Stimulated activated CD8-positive, alpha-beta memory T cell treated with anti-CD3 and anti-CD28 coated beads, Interleukin-12 subunit alpha, Interleukin-12 subunit beta, amount 100 ng/mL, for 24 hours (primary cell): ENCODE measurements around the gene RELA.
"Not testable (repeated sequence)": the region's sequence is repeated elsewhere in the genome, so short reads cannot be mapped to it uniquely, and the experiment has no call there.

Source experiments
- DNase-seq: peaks from one replicate; pipeline ENCODE4 v3.0.0-alpha.2; 2020; ENCODE audit errors: extremely low read depth

RELA gene

DNA sequence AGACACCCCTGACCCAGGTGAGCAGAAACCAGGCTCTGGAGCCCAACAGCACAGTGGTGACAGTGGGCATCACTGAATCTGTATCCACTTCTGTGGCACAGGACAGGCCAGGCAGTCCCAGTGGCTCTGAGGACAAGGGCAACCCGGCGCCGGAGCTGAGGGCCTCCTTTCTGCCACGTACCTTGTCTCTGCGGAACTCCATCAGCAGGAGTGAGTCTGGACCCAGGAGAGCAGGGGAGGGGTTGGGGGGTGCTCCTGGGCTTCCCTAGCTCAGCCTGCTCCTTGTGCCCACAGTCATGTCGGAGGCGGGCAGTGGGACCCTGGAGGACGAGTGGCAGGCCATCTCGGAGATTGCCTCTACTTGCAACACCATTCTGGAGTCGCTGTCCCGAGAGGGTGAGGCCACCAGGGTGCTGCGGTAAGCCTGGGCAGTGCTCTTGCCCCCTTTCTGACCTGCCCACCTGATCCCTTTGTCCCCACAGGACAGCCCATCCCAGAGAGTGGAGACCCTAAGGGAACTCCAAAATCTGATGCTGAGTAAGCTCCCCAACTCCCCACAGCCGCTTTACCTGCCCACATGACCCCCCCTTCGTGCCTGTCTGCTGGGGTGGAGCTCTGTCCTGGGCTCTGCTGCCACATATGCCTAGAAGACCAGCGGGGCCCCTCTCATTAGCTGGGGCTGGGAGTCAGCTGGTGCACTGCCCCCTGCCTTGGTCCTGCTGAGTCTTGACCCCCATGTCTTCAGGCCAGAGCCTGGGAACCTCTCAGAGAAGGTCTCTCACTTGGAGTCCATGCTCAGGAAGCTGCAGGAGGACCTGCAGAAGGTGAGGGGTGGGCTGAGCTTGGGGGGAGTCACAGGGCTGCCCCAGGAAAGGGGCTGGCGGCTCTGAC lies 12.8 kb downstream of the RELA start:
- DNase-seq = no peak

DNA sequence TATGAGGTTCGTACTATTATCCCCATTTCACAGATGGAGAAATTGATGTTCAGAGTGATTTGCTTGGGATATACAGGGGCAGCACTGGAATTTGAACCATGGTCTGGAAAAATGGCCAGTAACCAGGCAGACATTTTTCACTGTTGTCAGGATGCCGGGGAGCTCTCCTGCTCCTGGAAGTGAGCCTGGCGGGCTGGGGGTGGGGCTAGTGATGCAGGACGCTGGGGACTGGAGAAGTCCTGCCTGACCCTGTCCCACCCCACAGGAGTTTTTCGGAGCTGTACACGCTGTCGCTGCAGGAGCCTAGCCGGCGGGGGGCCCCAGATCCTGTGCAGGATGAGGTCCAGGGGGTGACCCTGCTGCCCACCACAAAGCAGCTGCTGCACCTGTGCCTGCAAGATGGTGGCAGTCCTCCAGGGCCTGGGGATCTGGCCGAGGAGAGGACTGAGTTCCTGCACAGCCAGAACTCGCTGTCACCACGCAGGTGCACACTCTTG lies 13.7 kb downstream of the RELA start:
- no peak for DNase-seq

DNA sequence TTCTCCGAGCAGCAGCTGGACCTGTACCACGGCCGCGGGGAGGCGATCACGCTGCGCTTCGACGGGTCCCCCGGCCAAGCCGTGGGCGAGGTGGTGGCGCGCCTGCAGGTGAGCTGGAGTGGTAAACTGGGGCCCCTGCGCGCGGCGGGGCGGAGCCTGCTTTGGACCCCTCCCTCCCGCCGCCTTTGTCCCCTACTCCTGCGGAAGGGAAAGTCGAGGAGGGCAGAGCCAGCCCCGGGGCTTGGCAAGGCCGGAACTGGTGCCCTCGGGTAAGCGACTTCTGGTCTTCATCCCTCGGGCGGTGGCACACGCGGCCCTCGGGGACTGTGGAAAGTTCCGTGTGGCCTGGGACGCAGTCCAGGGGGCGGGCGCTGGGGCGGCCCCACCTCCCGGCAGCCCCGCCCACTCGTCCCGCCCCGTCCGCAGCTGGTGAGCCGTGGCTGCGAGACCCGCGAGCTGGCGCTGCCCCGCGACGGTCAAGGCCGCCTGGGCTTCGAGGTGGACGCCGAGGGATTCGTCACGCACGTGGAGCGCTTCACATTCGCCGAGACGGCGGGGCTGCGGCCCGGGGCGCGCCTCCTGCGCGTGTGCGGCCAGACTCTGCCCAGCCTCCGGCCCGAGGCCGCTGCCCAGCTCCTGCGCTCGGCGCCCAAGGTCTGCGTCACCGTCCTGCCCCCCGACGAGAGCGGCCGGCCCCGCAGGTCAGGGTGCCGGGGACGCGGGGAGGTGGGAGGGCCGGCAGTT lies 15.6 kb downstream of the RELA start:
- DNase-seq = no peak

DNA sequence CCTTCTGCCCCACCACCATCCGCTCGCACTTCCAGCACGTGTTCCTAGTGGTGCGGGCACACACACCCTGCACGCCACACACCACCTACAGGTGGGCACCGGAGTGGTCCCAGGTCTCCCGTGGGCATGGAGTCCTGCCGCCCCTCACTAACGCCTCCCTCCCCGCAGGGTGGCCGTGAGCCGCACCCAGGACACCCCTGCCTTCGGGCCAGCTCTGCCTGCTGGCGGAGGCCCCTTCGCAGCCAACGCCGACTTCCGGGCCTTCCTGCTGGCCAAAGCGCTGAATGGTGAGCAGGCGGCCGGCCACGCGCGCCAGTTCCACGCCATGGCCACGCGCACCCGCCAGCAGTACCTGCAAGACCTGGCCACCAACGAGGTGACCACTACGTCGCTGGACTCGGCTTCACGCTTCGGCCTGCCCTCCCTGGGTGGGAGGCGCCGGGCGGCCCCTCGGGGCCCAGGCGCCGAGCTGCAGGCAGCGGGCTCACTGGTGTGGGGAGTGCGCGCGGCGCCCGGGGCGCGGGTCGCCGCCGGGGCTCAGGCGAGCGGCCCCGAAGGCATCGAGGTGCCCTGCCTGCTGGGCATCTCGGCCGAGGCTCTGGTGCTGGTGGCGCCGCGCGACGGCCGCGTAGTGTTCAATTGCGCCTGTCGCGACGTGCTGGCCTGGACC lies 16.3 kb downstream of the RELA start:
- no peak for DNase-seq

DNA sequence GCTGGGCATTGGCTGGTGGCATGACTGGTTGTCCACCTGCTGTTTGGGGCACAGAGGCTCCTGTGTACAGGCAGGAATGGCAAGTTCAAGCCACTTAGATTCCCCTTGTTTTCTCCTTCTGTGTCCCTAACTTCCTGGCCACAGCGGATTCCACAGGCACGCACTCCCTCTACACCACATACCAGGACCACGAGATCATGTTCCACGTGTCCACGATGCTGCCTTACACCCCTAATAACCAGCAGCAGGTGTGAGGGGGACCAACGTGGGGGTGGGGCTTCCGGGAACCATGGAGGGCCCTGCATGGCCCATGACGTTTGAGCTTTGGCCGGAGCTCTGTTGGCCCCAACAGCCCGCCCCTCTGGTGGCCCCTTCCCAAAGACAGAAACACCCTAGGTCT lies 17.0 kb downstream of the RELA start:
- DNase-seq = no peak

DNA sequence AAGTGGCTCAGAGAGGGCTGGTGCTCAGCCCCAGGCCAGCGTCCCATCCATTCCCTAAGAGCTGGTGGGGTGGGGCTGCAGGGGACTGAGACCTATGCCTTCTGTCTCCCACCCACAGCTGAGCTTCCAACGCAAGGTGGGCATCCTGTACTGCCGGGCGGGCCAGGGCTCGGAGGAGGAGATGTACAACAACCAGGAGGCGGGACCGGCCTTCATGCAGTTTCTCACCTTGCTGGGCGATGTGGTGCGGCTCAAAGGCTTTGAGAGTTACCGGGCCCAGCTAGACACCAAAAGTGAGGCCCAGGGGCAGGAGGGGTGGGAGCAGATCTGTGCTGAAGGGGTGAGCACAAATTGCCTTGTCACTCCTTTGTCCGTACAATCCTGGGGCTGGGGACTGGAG lies 17.9 kb downstream of the RELA start:
- DNase-seq = no peak

DNA sequence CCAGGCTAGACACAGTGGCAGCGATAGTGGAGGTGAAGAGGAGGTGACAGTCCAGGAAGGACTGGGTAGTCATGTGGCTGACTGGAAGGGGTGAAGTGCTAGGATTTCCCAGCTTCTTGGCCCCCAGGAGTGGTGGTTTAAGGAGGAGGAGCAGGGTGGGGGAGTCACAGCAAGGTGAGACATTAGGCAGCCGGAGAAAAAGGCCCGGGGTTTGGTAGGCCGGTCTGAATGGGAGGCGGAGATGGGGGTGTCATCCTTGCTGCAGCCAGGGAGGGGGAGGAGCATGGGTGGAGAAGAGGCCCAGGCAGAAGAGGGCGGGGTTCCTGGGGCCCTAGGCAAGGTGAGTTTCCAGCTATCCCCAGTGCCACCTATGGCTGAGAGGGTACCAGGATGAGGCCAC lies 18.7 kb downstream of the RELA start:
- no peak for DNase-seq

DNA sequence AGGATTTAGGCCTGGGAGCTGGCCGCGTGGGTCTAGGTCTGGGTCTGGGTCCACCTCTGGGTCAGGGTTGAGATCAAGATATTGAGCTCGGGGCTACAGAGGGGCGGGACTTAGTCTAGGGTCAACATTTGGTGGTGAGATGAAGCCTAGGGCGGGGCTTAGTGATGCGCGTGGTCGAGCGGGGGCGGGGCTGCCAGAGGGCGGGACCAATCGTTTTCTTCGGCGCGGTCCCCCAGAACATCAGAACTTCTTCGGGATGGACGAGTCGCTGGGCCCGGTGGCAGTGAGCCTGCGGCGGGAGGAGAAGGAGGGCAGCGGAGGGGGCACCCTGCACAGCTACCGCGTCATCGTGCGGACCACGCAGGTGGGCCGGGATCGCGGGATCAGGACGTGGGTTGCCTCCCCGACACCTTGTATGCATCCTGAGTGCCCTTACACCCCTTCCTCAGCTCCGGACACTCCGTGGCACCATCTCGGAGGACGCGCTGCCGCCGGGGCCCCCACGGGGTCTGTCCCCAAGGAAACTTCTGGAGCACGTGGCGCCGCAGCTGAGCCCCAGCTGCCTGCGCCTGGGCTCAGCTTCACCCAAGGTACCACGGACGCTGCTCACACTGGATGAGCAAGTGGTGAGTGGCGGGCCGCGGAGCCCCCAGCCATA lies 20.6 kb downstream of the RELA start:
- DNase-seq = no peak

DNA sequence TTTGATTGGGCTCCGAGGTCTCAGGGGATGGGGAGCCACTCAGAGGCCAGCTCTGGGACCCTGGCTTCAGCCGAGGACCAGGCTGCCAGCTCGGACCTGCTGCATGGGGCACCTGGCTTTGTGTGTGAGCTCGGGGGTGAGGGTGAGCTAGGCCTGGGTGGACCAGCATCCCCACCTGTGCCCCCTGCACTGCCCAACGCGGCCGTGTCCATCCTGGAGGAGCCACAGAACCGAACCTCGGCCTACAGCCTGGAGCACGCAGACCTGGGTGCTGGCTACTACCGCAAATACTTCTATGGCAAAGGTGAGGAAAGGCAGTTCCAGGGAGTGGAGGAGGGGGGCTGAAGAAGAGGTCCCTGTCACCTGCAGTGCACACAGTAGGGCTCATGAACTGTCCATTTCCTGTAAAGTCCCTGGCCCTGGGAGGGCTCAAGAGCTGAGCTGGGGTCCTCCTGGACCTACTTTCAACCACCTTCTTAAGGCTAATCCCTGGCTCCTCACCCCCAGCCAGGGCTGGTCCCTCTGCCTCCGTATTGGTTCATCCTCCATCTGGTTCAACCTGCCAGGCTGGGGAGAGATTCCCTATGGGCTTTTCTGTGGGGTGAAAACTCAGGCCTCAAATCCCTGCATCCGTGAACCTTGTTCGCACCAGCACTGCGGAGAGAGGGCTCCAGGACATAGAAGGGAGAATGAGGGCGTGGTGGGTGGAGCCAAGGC lies 21.3 kb downstream of the RELA start:
- DNase-seq = no peak

DNA sequence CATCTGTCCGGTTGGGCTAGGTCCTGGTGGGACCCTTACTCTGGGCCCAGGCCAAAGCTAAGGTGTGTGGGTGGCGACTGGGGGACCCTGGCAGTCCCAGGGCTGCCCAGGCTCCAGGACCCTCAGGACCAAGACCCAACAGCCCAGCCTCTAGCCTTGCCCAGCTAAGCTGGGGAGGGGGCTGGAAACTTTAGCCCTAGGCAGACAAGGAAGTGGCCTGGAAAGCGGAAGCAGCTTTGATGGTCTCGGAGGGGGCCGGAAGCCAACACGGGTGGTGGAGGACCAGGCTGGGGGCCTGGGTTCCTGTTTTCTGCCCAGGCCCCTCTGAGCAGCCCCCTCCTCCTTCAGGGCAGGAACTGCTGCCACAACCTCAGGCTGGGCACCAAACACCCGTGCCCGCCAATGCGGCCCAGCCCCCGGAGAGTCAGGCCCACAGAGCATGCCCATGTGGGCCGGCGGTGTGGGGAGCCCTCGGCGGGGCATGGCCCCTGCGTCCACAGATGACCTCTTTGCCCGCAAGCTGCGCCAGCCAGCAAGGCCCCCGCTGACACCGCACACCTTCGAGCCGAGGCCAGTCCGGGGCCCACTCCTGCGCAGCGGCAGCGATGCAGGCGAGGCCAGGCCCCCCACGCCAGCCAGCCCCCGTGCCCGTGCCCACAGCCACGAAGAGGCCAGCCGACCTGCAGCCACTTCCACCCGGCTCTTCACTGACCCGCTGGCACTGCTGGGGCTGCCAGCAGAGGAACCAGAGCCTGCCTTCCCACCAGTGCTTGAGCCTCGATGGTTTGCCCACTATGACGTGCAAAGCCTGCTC lies 22.0 kb downstream of the RELA start:
- no peak for DNase-seq

DNA sequence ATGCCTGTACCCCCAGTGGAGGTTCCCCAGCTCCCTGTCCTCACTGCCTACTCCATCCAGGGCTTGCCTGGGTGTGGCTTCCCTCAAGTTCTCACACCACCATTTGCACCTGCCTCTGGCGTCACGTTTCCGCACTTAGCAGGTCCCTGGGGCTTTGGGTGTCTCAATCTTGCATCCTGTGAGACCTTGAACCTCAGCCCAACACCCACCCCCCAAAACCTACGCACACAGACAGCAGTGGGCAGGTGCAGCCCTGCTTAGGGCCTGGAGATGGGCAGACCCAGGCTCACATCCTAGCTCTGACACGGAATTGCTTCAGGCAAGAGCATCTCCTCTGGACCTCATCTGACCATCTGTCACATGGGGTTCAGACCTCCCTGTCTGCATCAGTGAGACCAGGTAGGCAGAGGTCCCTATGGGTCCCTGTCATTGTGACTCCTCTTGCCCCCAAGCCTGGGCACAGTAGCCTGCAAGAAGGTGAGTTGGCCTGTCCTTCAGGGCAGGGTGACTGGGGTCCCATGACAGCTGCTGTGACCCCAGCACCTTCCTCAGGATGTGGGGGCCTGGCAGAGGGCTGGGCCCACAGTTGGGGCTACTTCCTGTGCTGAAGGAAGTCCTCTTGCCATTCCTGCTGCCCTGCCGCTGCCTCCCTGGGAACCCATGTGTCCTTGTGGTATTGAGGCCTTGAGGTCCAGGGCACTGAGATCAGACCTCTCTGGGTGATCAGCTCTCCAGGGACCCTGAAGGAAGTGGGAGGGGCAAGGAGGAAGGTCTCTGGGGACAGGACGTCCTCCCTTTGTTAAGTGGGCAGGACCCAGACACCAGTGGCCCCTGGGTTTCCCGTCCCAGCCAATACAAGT lies 22.9 kb downstream of the RELA start:
- no peak for DNase-seq

DNA sequence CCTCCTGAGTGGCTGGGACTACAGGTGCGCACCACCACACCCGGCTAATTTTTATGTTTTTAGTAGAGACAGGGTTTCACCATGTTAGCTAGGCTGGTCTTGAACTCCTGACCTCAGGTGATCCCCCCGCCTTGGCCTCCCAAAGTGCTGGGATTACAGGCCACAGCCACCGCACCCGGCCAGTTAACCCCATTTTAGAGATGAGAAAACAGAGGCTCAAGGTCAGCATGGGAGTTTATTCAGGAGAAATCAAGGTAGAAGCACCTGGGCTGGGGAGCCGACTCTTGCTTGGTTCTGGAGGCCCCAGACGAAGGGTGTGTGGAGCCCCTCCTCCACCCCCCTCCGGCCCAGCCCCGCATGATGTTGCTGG lies 23.5 kb downstream of the RELA start:
- not testable (repeated sequence) for DNase-seq

DNA sequence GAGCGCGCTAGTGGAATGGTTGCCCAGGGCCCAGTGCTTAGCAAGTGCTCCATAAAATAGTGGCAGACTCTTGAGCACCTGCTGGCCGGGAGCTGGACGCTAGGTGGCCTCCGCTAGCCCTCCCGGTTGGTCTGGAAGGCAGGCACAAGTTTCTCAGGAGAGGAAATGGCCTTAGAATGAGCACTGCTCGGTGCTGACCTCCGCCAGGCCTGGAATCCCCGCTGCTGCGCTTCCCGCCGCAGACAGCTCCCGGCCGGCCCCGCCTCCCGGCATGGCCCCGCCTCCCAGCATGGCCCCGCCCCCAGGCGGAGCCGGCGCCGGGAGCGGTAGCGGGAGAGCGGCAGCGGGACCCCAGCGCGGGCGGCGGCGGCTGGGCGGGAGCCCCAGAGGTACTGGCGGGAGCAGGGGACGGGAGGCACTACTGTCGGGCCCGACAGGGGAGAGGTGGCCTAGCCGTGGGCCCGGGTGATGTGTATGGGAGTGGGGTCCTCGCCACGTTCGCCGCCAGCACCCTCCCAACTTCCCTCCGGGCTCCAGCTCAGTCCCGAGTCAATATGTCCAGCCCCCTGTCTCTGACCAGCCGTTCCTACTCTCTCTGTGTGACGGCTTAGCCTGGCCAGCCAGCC lies 24.8 kb downstream of the RELA start, which contains the start of gene SIPA1:
Gene SIPA1, plus strand, starts transcription at position 308 of the 626 bp plus-strand sequence. CDS start 2,821 bp downstream, outside the sequence.
- no peak for DNase-seq

DNA sequence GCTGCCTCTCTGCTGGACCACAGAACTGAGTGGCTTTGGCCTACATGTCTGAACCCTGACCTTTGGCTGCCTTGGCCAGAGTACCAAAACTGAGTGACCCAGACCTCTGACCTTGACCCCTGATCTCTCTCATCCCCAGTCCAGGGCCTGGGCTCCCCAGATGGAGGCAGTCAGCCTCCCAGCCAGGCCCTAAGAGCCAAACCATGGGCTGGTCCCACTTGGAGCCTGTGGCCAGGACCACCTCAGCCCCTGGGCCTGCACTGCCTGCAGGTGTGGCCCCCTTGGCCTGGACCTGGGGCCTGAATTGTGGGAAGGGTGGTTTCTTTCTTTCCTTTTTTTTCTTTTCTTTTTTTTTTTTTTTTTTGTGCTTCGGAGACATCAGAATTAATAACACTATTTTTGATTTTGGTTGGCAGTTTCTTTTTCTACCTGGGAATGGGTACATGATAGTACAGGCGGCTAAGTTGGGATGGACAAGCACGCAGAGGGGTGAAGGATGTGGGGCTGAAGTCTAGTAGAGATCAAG lies 25.6 kb downstream of the RELA start:
- no peak for DNase-seq

DNA sequence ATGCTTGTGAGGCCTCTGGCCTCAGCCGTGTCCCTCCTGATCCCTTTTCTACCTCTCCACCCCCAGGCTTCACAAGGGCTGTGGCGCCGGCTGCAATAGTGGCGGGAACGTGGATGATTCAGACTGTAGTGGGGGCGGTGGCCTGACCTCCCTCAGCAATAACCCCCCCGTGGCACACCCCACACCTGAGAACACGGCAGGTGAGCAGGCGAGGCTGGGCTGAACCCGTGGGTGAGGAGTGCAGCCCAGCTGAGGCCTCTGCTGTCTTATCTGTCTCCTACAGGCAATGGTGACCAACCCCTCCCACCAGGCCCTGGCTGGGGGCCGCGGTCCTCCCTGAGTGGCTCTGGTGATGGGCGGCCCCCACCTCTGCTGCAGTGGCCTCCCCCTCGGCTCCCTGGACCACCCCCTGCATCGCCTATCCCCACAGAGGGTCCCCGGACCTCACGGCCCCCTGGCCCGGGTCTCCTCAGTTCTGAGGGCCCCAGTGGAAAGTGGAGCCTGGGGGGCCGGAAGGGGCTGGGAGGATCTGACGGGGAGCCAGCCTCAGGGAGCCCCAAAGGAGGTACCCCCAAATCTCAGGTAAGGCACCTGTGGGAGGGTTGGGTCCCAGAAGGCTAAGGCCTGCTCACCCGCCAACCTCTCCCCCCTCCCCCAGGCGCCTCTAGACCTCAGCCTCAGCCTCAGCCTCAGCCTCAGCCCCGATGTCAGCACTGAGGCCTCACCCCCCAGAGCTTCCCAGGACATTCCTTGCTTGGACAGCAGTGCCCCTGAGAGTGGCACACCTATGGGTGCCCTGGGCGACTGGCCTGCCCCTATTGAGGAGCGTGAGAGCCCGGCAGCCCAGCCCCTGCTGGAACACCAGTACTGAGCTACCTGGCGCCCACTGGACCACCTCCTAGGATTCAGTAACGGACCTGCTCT lies 26.3 kb downstream of the RELA start:
- no peak for DNase-seq

DNA sequence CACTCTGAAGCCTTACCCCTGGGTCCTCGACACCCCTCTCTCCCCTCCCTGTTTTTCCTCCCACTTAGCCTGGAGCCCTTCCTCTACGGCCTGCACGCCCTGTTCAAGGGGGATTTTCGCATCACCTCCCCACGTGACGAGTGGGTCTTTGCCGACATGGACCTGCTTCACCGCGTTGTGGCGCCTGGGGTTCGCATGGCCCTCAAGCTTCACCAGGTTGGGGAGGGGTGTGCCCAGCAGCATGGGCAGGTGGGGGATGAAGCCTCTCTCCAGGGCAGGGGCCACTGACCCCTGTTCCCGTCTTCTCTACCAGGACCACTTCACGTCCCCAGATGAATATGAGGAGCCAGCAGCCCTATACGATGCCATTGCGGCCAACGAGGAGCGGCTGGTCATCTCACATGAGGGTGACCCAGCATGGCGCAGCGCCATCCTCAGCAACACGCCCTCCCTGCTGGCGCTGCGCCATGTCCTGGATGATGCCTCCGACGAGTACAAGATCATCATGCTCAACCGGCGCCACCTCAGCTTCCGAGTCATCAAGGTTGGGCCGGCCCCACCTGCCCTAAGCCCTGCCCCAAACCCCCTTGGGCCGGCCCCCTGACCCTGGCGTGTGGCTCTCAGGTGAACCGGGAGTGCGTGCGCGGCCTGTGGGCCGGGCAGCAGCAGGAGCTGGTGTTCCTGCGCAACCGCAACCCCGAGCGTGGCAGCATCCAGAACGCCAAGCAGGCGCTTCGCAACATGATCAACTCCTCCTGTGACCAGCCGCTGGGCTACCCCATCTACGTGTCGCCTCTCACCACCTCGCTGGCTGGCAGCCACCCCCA lies 27.6 kb downstream of the RELA start:
- DNase-seq = no peak

DNA sequence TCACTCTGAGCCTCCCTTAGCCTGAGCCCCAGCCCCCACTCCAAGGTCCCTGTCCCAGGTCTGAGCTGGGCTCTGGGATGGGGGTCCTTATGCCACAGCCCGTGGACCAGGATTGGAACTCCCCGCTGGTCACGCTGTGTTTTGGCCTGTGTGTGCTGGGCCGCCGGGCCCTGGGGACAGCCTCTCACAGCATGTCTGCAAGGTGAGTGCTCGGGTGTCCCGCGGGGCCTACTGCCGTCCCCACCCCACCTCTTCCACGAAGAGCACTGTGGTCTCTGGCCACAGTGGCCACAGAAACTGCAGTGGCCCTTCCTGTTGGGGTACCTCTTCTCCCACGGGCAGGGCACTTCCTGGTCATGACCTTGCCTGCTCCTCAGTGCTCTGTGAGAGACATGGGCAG lies 28.3 kb downstream of the RELA start:
- DNase-seq = no peak
